Measurements from ENCODE around the gene SLC25A43.
"Not testable (repeated sequence)": the region's sequence is repeated elsewhere in the genome, so short reads cannot be mapped to it uniquely, and the experiment has no call there.

The SLC25A43 gene

DNA sequence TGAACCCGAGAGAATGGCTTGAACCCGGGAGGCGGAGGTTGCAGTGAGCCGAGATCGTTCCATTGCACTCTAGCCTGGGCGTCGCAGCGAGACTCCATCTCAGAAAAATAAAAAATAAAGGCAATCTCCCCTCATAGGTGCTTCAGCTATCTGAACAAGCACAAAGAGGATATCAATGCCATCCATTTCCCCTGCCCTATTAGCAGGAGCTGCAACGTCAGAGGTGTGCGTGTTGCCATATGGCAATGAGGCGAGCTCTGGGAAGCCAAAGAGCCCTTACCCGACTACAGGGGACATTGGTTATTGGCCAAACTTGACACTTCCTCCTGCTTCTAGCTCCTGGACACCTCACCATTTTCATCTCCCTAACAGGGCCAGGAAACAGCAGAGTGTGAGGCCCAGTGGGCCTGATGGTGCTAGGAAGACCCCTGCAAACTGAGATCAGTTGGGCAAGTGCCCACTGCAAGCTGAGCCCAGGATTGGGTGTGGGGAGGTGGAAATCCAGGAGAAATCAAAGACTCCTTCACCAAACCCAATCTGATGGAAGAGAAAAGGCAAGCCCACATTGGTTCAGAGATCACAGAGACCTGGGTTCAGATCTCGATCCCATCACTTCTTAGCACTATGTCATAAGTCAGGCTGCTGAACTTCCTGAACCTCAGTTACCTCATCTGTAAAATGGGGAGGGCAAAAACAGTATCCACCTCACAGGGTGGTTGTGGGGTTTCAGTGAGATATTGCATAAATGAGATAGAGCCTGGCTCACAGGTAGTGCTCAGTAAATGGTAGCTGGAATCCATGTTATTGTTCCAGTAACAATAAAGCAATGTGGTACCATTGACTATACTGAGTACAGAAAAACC is 90.3 kb downstream of the SLC25A43 start:
- no peak overlapping the region for H3K27ac ChIP-seq (ENCODE audit: low read length)
- no peak overlapping the region for H3K9ac ChIP-seq (ENCODE audit: low read depth, low read length)
- no peak overlapping the region for H3K4me3 ChIP-seq (ENCODE audit: low read length)
- no peaks in the 10 kb centered on the region for H3K36me3 ChIP-seq (ENCODE audit: insufficient read depth, low read depth, low read length)
- H3K9me3 ChIP-seq (ENCODE audit: insufficient read depth, low read depth, low read length), result no peaks in the 10 kb centered on the region
- H3K27me3 ChIP-seq (ENCODE audit: insufficient read depth, low read length), result no peaks in the 10 kb centered on the region
- H3K4me1 ChIP-seq (ENCODE audit: insufficient read depth, low read length), result no peaks in the 10 kb centered on the region

DNA sequence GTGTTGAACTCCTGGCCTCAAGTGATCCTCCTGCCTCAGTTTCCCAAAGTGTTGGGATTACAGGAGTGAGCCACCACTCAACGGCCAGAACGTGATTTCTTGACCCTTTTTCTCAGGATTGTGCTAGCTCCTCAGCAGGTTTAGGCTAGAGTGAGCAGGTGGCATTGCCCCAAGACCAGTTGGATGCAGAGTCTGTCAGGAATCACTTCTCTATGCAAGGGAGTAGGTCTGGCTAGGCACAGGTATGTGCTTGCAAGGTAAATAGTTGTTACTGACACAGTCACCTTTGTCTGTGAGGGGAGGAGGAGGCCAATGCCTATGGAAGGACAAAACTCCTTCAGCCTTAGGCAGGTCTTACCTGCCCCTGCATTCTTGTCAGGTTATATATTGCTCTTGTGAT is 93.3 kb downstream of the SLC25A43 start:
- Histone ChIP-seq H3K9ac (ENCODE audit: low read depth, low read length) (no peak overlapping the region), H3K36me3 (ENCODE audit: insufficient read depth, low read depth, low read length) (no peaks in the 10 kb centered on the region), H3K4me1 (ENCODE audit: insufficient read depth, low read length) (no peaks in the 10 kb centered on the region), H3K4me3 (ENCODE audit: low read length) (no peak overlapping the region), H3K27ac (ENCODE audit: low read length) (no peak overlapping the region), H3K9me3 (ENCODE audit: insufficient read depth, low read depth, low read length) (no peaks in the 10 kb centered on the region), H3K27me3 (ENCODE audit: insufficient read depth, low read length) (no peaks in the 10 kb centered on the region)

DNA sequence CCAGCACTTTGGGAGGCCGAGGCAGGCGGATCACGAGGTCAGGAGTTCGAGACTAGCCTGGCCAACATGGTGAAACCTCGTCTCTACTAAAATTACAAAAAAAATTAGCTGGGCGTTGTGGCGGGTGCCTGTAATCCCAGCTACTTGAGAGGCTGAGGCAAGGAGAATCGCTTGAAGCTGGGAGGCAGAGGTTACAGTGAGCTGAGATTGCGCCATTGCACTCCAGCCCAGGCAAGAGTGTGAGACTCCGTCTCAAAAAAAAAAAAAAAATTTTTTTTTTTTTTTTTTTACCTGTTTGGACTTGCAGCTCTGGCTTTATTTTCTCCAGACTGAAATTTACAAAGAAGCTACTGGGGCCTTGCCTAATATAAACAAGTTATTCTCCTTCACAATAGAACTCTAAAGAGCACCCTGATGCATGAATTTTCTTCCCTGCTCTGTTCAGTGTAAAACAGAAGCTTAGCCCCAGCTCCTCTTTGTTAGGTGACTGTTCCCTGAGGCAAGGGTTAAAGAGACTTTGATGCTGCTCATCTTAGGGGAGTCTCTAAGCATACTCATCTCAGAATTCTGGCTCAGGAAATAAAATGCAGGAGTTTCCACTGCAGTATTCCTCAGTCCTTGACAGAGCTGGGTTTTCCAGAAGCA is 94.8 kb downstream of the SLC25A43 start:
- H3K9ac ChIP-seq (ENCODE audit: low read depth, low read length); H3K4me1 ChIP-seq (ENCODE audit: insufficient read depth, low read length); H3K27ac ChIP-seq (ENCODE audit: low read length); H3K27me3 ChIP-seq (ENCODE audit: insufficient read depth, low read length); H3K4me3 ChIP-seq (ENCODE audit: low read length); H3K9me3 ChIP-seq (ENCODE audit: insufficient read depth, low read depth, low read length); H3K36me3 ChIP-seq (ENCODE audit: insufficient read depth, low read depth, low read length): not testable (repeated sequence)

DNA sequence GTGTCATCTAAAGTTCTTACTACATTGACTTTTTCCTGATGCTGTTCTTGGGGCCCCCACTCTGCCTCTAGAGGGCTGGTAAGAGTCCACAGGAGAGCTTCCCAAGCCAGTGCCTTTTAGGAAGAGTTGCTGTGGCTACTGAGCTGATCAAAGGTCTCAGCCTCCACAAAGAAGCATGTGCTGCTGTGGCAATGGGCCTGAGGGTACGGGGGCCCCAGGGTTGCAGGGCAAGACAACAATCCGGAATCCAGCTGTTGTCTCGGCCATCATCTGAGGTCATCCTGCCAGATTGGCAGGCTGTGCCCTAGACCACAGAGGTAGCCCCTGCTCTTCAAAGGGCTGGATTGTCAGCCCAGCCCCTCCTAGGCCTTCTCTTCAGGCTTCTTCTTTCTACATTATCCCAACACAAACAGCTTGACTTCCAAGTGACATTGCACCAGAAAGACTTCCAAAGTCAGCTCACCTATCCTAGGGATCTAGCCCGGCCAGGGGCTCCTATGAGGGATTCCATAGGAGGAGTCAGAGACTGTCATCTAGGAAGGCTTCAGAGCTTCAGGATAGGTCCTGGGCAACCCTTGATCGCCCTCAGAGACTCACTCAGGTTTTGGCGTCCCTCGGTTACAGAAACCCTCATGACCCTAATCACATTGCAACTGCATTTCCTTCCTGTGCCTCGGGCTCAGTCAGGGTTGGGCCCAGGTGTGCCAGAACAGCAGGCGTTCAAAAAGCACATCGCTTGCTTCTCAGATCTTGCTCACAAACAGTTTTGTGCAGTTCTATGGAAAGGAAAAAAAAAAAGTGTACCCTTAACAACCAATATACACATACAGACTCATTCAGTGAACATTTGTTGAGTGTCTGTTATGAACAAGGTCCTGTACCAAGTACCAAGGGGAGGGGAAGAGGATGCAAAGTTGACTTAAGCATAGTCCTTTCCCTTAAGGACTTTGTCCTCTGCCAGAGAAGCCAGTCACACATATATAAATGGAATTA is 96.9 kb downstream of the SLC25A43 start:
- Histone ChIP-seq H3K9me3 (ENCODE audit: insufficient read depth, low read depth, low read length) (no peaks in the 10 kb centered on the region), H3K9ac (ENCODE audit: low read depth, low read length) (no peak overlapping the region), H3K36me3 (ENCODE audit: insufficient read depth, low read depth, low read length) (no peaks in the 10 kb centered on the region), H3K27ac (ENCODE audit: low read length) (no peak overlapping the region), H3K27me3 (ENCODE audit: insufficient read depth, low read length) (no peaks in the 10 kb centered on the region), H3K4me1 (ENCODE audit: insufficient read depth, low read length) (no peaks in the 10 kb centered on the region), H3K4me3 (ENCODE audit: low read length) (no peak overlapping the region)

DNA sequence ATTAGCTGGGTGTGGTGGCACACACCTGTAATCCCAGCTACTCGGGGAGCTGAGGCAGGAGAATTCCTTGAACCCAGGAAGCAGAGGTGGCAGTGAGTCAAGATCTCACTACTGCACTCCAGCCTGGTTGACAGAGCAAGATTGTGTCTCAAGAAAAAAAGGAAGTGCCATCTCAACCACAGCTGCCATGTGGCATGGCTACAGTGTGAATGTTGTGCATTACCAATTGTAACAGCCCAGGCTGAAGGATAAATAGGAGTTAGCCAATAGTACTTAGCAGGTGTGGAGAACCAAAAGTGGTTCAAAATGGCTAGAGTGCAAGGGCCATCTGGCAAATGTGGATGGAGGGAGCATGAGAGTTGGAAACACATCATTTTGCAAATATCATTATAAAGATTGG is 98.0 kb downstream of the SLC25A43 start:
- Histone ChIP-seq H3K4me3 (ENCODE audit: low read length) (no peak overlapping the region), H3K9ac (ENCODE audit: low read depth, low read length) (no peak overlapping the region), H3K27ac (ENCODE audit: low read length) (no peak overlapping the region), H3K36me3 (ENCODE audit: insufficient read depth, low read depth, low read length) (no peaks in the 10 kb centered on the region), H3K27me3 (ENCODE audit: insufficient read depth, low read length) (no peaks in the 10 kb centered on the region), H3K9me3 (ENCODE audit: insufficient read depth, low read depth, low read length) (no peaks in the 10 kb centered on the region), H3K4me1 (ENCODE audit: insufficient read depth, low read length) (no peaks in the 10 kb centered on the region)

DNA sequence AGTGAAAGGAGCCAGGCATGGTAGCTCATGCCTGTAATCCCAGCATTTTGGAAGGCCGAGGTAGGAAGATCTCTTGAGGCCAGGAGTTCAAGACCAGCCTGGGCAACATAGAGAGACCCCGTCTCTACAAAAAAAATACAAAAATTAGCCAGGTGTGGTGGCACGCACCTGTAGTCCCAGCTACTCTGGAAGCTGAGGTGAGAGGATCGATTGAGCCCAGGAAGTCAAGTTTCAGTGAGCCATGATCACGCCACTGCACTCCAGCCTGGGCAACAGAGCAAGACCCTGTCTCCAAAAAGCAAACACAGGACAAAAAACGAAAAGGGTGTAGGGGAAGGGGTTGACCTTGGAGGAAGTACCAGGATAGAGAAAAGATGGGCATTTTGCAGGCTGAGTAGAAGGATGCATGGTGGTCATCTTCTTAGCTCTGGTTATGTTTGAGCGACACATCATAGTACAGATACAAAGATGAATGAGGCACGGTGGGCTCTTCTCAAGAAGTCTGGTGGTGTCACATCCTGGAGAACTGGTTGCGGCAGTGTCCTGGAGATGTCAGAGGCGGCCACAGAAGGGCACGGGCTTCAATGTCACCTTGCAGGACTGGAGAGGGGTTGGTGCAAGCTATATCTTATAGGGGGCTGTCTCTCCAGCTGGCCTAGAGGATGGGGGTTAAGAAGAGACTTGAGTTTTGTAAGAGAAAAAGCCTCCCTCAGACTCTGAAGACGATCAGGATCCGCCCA is 101.1 kb downstream of the SLC25A43 start:
- Histone ChIP-seq H3K9ac (ENCODE audit: low read depth, low read length) (no peak overlapping the region), H3K9me3 (ENCODE audit: insufficient read depth, low read depth, low read length) (no peaks in the 10 kb centered on the region), H3K36me3 (ENCODE audit: insufficient read depth, low read depth, low read length) (no peaks in the 10 kb centered on the region), H3K4me3 (ENCODE audit: low read length) (no peak overlapping the region), H3K27me3 (ENCODE audit: insufficient read depth, low read length) (no peaks in the 10 kb centered on the region), H3K4me1 (ENCODE audit: insufficient read depth, low read length) (no peaks in the 10 kb centered on the region), H3K27ac (ENCODE audit: low read length) (no peak overlapping the region)

DNA sequence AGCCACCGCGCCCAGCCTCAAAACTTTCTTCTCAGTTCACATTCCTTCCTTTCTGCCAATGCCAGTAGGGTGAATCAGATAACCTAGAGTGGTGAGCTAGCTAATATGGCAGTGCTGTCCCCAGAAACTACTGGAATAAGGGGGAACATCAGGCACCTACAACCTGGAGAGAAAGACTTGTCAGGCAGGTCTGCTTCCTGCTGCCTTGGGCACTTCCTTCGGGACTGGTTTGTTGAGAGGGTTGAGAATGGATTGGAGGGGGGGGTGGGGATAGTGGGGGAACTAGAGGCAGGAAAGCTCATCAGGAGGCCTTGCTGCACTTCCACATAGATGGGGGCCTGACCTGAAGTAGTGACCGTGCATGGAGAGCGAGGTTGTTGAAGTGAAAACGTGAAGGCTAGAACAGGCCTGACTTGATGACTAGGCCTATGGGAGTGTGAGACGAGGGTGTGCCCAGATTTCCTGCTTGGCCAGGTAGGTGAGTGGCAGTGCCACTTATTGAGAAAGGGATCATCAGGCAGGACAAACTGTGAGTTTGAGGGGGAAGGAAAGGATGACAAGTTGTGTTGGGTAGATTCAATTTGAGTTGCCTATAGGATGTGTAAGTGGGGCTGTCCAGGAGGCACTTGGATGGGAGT is 102.5 kb downstream of the SLC25A43 start:
- H3K9ac ChIP-seq (ENCODE audit: low read depth, low read length), result no peak overlapping the region
- no peak overlapping the region for H3K4me3 ChIP-seq (ENCODE audit: low read length)
- H3K27me3 ChIP-seq (ENCODE audit: insufficient read depth, low read length), result no peaks in the 10 kb centered on the region
- no peaks in the 10 kb centered on the region for H3K4me1 ChIP-seq (ENCODE audit: insufficient read depth, low read length)
- no peaks in the 10 kb centered on the region for H3K9me3 ChIP-seq (ENCODE audit: insufficient read depth, low read depth, low read length)
- no peak overlapping the region for H3K27ac ChIP-seq (ENCODE audit: low read length)
- no peaks in the 10 kb centered on the region for H3K36me3 ChIP-seq (ENCODE audit: insufficient read depth, low read depth, low read length)

DNA sequence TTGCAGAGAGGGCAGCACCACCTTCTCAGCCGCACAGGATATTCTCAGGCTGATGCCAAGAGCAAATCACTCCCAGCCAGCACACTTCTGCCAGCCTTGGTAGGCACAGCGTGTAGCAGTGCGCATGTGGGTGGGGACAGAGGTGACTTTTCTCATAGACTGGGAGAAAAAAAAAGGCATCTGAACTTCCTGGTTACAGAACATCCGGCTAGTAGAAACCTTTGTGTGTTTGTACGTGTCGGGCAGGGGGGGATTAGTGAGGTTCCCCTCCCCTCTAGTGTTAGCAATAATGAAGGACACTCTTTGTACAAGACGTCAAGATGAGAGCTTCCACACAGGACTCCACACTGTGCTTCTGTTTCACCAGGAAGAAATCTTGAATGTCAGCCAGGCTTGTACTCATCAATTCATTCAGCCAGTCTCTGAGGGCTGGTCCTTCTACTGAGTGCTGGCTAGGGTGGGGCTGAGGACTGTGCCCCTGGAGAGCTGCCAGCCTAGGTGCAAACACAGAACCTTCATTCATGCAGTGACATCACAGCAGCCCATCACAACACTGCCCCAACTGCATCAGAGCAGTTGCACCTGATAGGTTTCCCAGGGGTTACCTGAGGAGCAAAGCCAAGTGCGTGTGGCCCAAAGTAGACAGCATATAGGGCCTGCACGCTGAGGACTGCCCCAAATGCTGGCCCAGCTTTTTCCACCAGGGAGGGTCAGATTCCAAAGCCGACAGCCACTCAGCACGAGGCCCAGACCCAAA is 103.8 kb downstream of the SLC25A43 start:
- Histone ChIP-seq H3K9me3 (ENCODE audit: insufficient read depth, low read depth, low read length) (no peaks in the 10 kb centered on the region), H3K27ac (ENCODE audit: low read length) (no peak overlapping the region), H3K9ac (ENCODE audit: low read depth, low read length) (no peak overlapping the region), H3K27me3 (ENCODE audit: insufficient read depth, low read length) (no peaks in the 10 kb centered on the region), H3K36me3 (ENCODE audit: insufficient read depth, low read depth, low read length) (no peaks in the 10 kb centered on the region), H3K4me1 (ENCODE audit: insufficient read depth, low read length) (no peaks in the 10 kb centered on the region), H3K4me3 (ENCODE audit: low read length) (no peak overlapping the region)

DNA sequence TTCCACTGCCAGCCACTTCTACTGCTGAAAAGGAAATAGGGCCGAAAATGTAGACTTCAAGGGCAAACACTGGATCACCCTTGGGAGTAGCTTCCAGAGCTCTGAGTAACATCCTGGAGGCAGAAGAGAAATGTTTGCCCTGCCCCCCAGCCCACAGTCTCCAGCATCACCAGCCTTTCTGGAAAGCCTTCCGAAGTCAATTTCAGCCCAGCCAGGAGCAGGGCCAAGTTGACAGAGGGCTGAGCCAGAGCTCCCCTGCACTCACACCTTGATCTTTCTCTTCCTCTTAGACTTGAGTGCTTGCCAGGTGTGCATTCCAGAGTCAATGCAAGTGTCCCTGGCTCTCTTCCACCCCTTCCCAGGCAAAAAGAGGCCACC is 104.3 kb downstream of the SLC25A43 start:
- Histone ChIP-seq H3K27ac (ENCODE audit: low read length) (no peak overlapping the region), H3K4me1 (ENCODE audit: insufficient read depth, low read length) (no peaks in the 10 kb centered on the region), H3K27me3 (ENCODE audit: insufficient read depth, low read length) (no peaks in the 10 kb centered on the region), H3K9ac (ENCODE audit: low read depth, low read length) (no peak overlapping the region), H3K36me3 (ENCODE audit: insufficient read depth, low read depth, low read length) (no peaks in the 10 kb centered on the region), H3K4me3 (ENCODE audit: low read length) (no peak overlapping the region), H3K9me3 (ENCODE audit: insufficient read depth, low read depth, low read length) (no peaks in the 10 kb centered on the region)
